Fibroblast of pulmonary artery (primary cell): Measurements from ENCODE around the gene CEP170.

ENCODE experiments used
- DNase-seq: peaks from one replicate; pipeline ENCODE4 v3.0.0-alpha.2; 2010; ENCODE audit warnings: low read depth
- H3K4me3 ChIP-seq: replicated peaks from 2 replicates; pipeline ENCODE4 v1.5.1; 2011; ENCODE audit warnings: low read depth, mild to moderate bottlenecking, control low read depth, low read length, moderate library complexity
- CTCF ChIP-seq: IDR thresholded peaks from 2 replicates; pipeline ENCODE4 v1.5.1; 2011; ENCODE audit warnings: mild to moderate bottlenecking, control low read depth, low read length, inconsistent platforms; ENCODE audit errors: missing control alignments

CEP170 gene

DNA sequence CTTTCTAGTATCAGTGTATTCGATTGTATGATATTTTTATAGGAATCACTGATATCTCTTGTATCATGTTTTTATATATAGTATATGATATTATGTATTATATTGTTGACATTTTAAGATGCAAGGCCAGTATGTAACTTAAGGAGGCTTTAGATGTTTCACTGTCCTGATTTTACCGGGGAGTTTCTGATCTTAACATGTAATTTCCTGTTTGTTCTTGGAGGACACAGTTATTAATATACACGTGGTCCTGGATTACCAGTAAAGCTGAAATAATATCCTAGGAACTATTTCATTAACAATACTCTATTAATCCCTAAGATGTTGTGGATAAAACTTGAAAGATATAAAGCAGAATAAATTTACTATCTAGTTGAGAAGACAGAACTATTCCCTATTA is 20.2 kb upstream of the CEP170 start:
- TF ChIP-seq CTCF, result no peak
- H3K4me3 ChIP-seq, result no peak overlapping the region
- DNase-seq, result no peak

GRCh38 chr1:243273945-243274344 is 18.9 kb upstream of the CEP170 start:
- DNase-seq, result no peak
- TF ChIP-seq CTCF, result no peak
- H3K4me3 ChIP-seq, result no peak overlapping the region

DNA sequence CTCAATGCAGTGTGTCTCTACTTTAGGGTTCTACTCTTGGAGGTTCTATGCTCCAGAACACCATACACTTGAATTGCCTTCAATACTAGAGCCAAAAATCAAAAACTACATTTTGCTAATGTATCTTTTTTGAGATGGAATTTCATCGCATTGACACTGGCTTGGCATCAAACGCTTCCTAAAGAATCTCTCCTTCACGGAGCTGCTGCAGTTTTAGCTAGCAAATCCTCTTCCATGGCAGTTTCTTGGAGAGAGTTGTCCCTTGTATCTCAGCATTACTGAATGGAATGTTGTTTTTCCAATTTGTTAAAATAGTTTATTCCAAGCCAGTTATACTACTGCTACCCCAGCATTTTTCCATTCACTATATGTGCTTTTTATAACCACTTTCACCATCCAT is 18.4 kb upstream of the CEP170 start:
- no peak for TF ChIP-seq CTCF
- no peak for DNase-seq

DNA sequence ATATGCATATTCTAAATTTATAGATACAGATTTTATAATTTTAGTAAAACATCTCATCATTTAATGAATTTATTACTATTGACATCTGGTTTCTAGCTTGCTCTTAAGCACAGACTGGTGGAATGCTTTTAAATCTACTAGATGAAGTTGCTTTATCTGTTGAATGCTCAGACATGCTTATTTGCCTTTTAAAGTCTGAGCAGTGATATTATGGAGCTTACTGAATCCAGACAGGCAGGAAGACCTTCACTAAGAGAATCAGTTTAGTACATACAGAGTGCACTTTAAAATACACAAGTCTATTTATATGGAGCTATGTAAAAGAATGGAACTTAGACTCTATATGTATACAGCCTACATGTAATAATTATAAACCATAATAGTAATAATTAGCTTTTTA is 17.3 kb upstream of the CEP170 start:
- H3K4me3 ChIP-seq, result no peak overlapping the region
- no peak for DNase-seq
- no peak for TF ChIP-seq CTCF

More for the DNA sequence above, 18.4 kb upstream of the CEP170 start:
- H3K4me3 ChIP-seq, result no peak overlapping the region

DNA sequence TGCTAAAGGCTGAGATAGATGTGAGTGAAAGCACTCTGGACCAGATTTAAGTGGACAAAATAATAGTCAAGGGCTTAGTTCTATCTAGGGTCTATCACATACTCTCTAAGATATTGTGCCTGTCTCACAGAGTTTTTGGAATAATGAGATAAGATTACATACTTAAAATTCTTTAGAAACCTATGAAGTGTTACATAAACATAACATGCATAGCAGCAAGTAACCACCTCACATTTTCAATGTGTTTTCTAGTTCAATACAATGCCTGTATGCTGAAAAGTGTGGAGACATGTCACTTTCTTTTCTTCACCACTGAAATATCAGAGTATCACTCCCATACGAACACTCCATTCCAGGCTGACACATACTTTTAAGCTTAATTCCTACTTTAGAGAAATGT is 16.9 kb upstream of the CEP170 start:
- no peak overlapping the region for H3K4me3 ChIP-seq
- DNase-seq, result peak; percentile 20
- no peak for TF ChIP-seq CTCF

GRCh38 chr1:243270097-243270864 is 15.2 kb upstream of the CEP170 start:
- no peak for DNase-seq
- TF ChIP-seq CTCF, result no peak
- no peak overlapping the region for H3K4me3 ChIP-seq

DNA sequence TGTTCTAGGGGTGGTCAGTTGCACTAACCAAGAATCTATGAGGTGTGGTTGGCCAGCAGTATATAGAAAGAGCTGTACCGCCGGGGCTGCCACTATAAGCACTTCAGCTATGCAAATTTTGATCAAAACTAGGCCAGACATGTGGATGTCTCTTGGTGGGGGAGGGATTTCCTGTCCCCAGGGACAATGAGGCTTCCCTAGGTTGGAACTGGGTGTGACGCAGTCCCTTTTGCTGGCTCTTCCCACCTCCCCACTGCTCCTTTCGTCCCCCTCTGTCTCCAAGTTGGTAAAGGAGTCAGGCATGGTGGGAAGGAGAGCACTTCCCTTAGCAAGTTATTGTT is 14.3 kb upstream of the CEP170 start:
- no peak overlapping the region for H3K4me3 ChIP-seq
- DNase-seq, result no peak
- no peak for TF ChIP-seq CTCF
